ENCODE results near the gene AHCYL2.

GRCh38 chr7:129431911-129432643 is 207.2 kb downstream of the AHCYL2 start:
- TF ChIP-seq, protein P1, sequence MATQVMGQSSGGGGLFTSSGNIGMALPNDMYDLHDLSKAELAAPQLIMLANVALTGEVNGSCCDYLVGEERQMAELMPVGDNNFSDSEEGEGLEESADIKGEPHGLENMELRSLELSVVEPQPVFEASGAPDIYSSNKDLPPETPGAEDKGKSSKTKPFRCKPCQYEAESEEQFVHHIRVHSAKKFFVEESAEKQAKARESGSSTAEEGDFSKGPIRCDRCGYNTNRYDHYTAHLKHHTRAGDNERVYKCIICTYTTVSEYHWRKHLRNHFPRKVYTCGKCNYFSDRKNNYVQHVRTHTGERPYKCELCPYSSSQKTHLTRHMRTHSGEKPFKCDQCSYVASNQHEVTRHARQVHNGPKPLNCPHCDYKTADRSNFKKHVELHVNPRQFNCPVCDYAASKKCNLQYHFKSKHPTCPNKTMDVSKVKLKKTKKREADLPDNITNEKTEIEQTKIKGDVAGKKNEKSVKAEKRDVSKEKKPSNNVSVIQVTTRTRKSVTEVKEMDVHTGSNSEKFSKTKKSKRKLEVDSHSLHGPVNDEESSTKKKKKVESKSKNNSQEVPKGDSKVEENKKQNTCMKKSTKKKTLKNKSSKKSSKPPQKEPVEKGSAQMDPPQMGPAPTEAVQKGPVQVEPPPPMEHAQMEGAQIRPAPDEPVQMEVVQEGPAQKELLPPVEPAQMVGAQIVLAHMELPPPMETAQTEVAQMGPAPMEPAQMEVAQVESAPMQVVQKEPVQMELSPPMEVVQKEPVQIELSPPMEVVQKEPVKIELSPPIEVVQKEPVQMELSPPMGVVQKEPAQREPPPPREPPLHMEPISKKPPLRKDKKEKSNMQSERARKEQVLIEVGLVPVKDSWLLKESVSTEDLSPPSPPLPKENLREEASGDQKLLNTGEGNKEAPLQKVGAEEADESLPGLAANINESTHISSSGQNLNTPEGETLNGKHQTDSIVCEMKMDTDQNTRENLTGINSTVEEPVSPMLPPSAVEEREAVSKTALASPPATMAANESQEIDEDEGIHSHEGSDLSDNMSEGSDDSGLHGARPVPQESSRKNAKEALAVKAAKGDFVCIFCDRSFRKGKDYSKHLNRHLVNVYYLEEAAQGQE (IDR thresholded peaks at IDR 0.05; ENCODE audit: insufficient read depth in 1 of 2, low read depth in 2 of 2, low read length in 2 of 2), result no peak
- no peak for TF ChIP-seq POLR2AphosphoS5 (IDR thresholded peaks at IDR 0.05; ENCODE audit: low read depth, low read length)

Data from PFSK-1 (cell line).